IPS-NIHi11 (cell line): ENCODE measurements around the gene HLA-DOB.

Source experiments
- DNase-seq: peaks from one replicate; pipeline ENCODE4 v3.0.0; 2012; ENCODE audit warnings: mixed read lengths, low spot score

HLA-DOB gene

DNA sequence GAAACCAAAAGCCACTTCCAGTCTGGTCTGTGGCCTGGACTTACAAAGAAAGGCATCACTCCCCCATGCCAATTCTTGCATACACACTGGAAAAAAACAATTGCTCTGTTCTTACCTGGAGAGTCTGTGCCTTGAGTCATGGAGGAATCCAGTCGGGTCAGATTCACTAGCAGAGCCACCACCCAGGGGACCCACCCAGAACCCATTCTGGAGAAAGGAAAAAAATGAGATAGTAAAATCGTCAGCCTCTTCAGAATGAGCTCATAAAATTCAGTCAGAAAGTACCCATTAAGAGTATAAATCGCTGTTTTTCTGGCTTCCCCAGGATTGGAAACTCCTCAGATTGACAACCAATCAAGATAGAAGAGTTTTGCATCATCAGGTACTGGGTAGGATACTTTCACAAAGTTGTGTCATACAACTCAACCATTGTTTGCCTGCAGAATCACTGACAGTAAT is at the start of gene HLA-DOB:
Gene HLA-DOB (minus strand): TSS at position 257 of the 459 bp plus-strand sequence. CDS start 51 bp downstream, at position 206.
- peak; percentile 48 for DNase-seq

DNA sequence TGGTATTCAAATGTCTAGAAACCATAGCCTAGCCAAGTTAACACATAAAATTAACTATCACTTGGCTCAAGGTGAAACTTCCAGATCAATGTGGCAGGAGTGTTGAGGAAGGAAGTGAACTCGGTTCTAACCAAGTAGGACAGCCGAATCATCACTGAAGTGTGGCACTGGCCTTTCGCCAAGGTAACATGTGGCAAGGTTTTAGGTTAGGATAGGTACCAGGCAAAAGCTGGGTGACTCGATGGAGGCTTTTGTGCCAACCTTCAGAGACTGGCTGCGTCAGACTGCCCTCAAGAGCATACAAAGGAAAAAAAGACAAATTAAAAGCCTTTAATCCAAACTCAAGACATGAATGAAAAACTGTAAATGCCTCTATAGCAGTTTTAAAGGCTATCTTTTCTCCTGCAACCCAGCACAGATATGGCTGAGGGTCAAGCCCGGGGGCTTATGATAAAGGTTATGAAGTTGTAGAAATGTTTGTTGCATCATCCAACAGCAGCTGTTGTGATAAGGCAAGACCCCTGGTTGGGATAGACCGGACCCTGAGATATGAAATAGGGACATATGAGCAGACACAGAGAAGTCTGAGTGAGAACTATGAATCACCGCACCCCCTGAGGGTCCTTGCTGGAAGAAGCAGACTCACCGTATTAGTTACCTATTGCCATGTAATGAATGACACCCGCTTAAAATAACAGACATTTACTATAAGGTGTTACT is 49.1 kb upstream of the HLA-DOB start:
- no peak for DNase-seq

DNA sequence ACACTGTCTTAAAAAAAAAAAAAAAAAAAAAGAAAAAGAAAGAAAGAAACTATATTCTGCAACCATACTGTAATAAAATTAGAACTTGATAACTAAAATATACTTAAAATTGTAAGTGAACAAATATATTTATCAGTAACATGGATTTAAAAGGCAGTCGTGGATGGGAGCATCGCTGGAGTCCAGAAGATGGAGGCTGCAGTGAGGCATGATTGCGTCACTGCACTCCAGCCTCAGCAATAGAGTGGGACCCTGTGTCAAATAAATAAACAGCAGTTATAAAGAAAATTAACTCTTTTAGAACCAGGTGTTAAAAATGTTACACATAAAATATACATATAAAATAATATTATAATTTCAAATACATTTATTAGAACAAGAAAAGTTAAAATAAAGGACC is 45.9 kb upstream of the HLA-DOB start:
- no peak for DNase-seq

DNA sequence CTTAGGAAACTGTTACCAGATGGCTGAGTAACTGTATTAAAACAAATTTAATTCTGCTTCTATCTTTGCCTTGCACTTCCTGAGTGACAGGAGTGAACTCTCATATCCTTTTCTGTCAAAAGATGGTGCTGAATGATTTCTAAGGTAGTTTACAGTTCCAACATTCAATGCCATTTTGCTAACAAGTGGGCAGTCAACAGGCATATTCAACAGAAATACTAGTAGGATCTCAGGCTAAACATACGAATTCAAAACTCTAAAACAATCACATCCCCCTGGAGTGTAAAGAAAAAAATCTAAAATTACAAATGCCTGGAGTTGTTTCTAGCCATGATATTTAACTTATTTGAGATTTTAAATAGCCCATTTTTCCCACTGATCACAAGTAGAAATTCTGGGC is 43.9 kb upstream of the HLA-DOB start:
- DNase-seq: no peak

DNA sequence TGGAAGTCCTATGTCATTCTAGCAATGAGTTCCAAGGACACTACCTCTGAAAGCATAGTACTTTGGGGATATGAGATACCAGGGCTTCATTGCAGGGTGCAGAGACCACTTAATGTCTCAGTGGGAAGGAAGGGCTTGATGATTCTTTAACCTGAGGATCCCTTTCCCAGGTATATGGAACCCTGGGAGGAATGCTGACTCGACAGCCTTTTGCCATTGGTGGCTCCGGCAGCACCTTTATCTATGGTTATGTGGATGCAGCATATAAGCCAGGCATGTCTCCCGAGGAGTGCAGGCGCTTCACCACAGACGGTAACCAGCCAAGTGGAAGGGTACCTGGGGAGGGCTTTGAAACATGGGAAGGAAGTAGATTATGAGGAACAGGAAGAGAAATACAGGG is 41.4 kb upstream of the HLA-DOB start:
- DNase-seq: no peak

DNA sequence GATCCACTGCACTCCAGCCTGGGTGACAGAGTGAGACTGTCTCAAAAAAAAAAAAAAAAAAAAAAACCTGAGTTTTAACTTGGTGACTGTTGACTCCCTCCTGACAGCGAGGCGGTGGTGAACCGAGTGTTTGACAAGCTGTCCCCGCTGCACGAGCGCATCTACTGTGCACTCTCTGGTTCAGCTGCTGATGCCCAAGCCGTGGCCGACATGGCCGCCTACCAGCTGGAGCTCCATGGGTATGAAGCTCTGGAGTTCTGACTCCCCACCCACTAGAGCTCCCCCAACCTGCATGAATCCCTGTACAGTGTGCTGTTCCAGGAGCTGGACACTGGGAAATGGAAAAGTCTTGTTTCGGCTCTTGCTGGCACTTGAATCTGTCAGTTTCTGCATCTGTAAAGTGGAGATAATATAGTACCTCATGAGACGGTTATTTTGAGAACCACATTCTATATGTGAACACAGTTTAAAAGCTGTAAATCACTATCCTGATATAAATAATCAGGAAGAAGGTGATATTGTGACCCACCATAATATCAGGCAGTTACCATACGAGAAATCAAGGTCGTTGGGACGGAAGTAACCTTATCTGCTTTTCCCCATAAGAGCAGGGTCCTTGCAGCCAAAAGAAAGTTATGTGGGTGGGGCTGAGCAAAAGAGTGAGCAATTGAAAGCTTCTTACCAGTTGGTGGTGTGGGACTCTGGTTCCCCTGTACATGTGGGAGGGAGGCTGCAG is 40.5 kb upstream of the HLA-DOB start:
- DNase-seq: no peak

DNA sequence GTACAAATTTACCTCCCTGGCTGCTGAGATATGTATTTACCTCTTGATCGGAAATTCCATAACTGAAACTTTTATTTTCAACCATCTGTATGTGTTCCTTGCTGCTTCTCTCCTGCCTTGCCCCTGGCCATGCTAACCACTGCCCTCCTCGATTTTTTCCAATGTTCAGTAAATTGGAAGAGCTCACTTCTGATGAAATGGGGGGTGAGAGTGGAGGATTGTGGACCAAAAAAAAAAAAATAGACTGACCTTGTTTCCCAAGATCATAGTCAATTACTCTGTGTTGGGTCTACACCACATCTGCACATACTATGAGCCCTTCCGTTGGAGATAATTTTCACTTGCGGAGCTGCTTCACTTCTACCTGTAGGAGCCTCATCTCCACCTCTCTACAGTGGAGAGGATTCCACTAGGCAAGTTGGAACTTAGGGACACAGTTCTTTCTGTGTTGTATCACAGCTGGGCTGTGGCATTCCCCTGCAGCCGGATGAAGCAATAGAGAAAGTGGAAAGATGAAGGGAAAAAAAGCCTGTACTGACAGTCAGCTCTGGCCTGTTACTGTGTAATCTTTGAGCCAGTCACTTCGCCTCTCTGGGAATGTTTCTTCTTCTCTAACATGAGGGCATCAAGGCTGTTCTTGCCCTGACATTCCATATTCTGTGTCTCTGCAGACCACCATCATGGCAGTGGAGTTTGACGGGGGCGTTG is 38.8 kb upstream of the HLA-DOB start:
- DNase-seq: no peak

DNA sequence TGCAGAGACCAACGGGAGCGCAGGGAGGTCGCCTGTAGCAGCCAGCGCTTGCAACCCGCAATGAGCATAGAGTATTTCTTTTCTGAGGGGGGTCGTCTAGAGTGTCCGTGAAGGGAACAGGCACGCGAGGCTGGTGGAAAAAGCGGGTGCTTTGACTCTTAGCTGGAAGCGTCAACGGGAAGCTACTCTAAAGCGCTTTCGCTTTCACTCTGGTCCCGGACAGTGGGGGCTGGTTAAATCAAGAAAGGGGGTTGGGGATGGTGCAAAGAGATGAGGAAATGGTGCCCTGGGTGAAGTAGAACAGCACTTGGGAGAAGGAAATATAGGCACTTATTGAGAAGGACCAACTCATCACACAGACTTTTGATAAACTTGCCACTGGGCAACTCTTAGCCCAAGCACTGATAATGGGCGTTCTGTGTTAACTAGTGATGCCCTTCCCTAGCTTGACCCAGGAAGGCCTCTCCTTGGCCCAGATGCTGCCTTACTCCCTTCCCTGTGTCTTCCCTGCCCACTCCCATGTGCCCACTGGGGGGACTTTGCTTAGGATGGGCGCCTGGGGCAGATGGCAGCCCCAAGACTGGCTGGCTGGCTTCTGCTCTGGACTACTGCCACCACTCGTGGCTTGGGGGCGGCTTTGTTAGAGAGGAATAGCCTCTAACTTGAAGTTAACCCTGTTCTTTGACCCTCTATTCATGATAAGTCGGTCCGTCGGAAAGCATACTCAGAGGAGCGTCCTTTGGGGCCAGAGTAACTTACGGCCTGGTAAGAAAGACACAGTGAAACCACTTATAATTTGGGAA is 37.8 kb upstream of the HLA-DOB start:
- peak; percentile 8 for DNase-seq

DNA sequence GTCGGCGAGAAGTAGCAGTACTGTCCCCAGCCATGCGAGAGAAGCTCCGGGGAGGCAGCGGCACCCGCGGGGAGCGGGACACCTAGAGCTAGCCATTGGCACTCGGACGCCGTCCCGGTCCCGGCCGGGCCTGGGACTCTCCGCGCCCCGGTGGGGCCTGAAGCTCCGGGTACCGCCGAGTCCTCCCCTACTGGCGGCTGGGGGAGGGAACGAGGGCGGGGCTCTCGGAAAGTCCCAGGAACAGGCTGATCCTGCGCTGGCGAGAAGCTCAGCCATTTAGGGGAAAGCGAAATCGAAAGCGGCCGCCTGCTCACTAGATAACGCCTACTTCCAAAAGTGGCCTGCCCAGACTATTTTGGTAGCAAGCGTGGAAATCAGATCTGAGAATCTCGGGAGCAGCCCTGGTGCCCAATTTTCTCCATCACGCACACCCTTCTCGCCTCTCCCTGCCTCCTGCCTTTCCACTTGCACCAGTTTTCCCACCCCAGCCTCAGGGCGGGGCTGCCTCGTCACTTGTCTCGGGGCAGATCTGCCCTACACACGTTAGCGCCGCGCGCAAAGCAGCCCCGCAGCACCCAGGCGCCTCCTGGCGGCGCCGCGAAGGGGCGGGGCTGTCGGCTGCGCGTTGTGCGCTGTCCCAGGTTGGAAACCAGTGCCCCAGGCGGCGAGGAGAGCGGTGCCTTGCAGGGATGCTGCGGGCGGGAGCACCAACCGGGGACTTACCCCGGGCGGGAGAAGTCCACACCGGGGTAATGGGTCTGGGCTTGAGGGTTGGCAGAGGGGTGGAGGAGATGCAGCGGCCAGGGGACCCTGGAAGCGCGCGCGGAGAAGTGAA is 37.0 kb upstream of the HLA-DOB start, which contains the start of the genes PSMB9 and TAP1:
Gene PSMB9 (plus strand): TSS at position 652 of the 835 bp plus-strand sequence. CDS start 38 bp downstream, at position 690.
Gene TAP1 (minus strand): TSS at position 164 of the 835 bp plus-strand sequence. CDS start 68 bp downstream, at position 96.
- DNase-seq: peak; percentile 95

DNA sequence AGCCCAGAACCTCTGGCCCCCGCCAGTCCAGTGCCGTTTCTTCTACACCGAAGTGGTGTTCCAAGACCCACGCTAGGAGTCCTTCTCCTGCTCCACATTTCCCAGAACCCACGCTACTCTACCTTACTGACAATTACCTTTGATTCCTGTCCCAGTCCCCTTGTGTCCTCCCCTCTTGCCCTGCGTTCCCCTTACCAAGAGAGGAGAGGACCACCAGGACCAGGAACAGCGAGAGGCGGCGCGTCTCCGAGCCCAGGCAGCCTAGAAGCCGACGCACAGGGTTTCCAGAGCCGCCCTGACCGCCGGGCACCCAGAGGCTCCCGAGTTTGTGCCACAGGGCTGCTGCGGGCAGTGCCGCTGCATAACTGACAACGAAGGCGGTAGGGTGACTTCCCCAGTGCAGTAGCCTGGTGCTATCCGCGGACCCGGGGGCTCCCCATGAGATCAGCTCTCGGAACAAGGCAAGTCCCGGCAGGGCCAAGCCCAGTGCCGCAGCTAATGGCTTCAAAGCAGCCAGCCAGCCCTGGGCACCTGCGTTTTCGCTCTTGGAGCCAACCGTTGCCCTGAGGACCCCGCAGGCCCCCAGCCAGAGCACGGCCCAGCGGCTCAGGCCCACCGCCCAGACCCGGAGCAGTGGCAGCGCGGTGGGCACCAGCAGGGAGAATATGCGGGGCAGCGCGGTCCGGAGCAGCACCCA is 36.2 kb upstream of the HLA-DOB start:
- DNase-seq: no peak

DNA sequence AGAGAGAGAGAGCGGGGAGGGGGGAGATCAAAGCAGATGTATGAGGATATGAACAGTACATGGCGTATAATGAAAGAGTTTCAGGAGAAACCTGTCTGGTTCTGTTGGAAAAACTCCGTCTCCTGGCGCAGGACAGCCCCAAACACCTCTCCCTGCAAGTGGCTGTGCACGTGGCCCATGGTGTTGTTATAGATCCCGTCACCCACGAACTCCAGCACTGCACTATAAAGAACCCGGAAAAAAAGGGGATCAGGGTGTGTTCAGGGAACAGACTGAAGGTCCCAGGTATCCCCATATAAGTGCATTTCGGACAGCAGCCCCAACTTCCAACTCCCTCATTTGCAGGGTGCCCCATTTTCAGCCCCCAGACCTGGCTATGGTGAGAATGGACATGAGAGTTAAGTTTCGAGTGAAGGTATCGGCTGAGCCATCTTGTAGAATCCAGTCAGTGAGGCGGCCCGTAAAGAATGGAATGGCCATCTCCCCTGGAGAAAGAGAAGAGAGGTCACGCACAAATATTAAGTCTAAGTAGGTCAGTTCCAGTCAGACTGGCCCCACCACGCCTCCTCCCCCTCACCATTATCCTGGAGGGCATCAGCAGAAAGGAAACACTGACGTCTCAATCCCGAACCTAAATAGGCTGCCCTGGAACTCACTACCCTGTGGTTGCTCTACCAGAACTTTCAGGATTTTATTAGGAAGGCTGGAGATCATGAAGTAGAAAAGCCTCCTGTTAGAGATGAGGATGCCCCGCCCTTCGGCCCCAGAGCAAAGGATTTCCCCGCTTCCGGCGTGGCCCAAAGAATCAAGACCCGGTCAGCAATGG is 35.4 kb upstream of the HLA-DOB start:
- no peak for DNase-seq

DNA sequence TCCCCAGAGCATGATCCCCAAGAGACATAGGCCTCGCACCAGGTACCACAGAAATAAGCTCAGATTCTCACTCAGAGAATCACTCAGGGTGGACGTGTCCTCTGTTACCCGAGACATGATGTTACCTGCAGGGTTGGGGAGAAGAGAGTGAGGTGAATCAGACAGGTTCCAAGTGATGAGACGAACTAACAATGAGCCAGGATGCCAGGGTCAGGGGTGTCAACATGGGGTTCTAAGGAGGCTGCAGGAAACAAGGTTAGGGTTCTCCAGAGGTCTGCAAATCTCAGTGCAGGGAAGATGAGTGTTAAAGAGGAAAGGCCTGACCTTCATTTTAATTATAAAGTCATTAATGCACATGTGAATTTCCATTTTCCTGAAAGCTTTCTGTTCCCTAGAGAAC is 34.2 kb upstream of the HLA-DOB start:
- DNase-seq: no peak

DNA sequence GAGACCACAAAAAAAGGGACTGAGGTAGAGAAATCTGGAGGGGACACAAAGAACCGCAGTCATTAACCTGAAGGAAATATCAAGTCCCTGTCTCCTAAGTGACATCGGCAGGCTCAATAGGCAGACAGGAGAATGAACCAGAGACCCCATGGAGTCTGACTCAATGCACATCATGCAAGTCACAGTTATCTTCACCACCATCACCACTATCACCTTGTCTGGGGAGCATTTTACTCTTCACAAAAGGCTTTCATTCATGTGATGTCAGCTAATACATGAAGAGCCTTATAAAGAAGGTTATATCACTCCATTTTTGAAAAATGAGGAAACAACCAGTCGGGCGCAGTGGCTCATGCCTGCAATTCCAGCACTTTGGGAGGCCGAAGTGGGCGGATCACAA is 32.3 kb upstream of the HLA-DOB start:
- DNase-seq: no peak

DNA sequence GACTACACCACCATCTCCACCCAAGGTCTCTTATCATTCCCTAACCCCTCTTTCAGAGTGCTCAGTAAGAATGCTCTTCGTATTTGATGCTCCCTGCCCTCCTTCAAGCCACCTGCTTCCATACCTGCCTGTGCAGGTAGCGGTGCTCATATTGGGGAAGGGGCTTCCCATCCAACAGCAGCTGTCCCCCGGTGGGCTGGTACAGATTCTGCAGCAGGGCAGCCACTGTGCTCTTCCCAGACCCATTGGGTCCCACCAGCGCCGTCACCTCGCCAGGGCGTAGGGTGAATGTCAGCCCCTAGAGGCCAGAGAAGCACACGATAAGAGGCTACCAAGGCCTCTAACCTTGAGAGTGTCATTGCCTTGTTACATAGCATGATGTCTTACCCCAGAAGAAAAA is 31.0 kb upstream of the HLA-DOB start:
- DNase-seq: no peak

DNA sequence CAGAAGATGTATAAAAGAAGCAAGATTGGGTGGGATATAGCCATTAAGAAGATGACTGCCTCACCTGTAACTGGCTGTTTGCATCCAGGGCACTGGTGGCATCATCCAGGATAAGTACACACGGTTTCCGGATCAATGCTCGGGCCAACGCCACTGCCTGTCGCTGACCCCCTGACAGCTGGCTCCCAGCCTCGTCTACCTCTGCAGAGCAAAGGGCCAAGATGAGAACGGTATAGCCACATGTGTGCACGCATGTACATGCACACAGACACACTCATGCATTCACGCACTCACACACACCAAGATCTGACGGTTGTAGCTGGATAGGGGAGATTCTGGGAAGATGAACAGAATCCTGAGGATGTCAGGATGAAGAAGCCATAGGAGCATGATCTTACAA is 30.2 kb upstream of the HLA-DOB start:
- no peak for DNase-seq

DNA sequence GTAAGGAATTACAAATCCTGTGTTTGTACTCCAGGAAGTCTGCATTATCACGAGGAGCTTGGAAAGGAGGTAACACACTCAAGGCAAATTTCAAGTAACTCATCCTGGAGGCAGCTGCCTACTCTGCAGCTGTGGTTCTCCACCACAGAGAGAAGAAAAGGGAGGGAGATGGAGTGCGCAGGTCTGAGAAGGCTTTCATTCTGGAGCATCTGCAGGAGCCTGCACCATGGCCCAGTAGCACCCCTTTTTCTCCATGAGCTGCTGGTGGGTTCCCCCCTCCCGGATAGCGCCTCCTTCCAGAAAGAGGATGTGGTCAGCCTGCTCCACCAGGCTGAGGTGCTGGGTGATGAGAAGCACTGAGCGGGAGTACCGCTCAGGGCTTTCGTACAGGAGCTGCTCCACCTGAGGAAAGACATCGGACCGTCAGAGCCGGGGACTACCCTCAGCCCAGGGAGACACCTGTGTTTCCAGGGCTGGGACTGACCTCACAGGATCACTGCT is 28.6 kb upstream of the HLA-DOB start:
- DNase-seq: no peak

DNA sequence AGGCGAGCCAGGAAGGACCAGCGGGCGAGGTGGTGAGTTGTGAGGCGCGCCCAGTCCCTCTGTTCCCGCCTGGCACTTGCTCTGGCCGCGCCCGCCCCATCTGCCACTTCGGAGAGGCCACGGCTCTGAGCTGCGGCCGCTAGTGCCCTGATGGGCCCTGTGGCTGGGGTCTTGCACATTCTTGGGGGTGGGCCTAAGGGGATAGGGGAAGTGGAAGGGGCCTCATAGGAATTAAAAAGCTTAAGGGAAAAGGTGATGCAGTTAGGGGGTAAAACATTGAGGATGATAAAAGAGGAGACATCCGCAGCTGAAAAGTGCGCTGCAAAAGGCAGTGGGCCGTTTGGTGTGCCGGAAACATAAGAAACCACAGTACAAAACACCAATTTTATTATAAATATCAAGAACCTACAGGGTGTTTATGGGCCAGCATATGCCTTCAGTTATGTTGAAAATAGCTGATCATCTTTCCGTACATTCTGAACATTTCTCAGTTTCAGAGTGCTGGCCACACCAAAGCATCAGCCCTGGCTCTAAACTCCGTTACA is 28.1 kb upstream of the HLA-DOB start:
- DNase-seq: no peak

DNA sequence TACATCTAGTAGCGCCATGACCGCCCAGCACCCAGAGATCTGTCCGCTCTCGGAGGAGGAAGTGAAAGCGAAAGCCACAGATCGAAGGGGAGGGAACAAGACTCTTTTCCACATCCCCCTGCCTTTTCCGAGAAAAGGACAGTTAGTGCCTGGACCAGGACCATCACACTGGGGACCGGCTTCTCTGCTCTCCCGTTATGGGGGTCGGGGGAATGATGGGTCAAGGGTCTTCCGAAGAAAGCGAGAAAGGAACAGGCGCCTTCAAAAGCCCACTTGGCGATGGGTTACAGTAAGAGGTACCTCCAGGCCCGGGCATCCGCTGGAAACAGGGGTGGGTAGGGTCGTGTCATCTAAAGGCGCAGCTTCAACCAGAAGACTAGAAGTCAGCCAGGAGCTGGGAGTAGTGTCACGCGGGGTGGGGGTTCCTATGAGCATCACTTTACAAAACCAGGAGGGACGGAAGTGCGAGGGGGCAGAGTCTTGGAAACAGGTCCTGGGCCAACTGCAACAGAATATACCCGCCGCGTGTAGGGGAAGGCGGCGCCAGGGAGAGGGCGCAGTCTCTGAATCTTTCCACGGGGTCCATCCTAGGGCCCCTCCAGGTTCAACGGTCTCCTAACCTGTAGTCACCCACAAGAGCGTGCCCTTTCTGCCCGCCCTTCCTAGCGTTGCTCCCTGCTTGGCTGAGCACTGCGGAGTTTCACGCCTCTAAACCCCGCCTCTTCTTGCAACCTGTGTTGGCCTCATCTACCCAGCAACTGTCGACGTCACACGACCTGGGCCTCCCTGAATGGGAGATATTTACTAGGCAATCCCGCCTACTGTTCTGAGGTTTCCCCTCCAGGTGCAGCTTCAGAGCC is 27.4 kb upstream of the HLA-DOB start, which contains the start of gene PSMB8:
Gene PSMB8 (minus strand): TSS at position 69 of the 860 bp plus-strand sequence. CDS start 51 bp downstream, at position 18.
- peak; percentile 95 for DNase-seq
